ENCODE data around the gene RACK1.

Gene RACK1

GRCh38 chr5:181255836-181256578, 12.3 kb upstream of the RACK1 start:
- DNase-seq: no peak
- H3K27me3 ChIP-seq (replicated peaks; ENCODE audit: insufficient read depth, low read length): no peaks in the 10 kb centered on the region
- no peak overlapping the region for H2AFZ ChIP-seq (ENCODE audit: low read length)
- no peak overlapping the region for H3K4me3 ChIP-seq (ENCODE audit: low read length)
- H3K27ac ChIP-seq (ENCODE audit: low read length): no peak overlapping the region
- no peaks in the 10 kb centered on the region; the same call in 1 of the 2 replicates for H3K36me3 ChIP-seq (replicated peaks; ENCODE audit: insufficient read depth, low read length)
- no peaks in the 10 kb centered on the region for H3K9me3 ChIP-seq (replicated peaks; ENCODE audit: insufficient read depth, low read length)
- no peak overlapping the region for H3K4me2 ChIP-seq (ENCODE audit: low read depth, low read length)
- peaks cover 80% of the 10 kb centered on the region for H3K79me2 ChIP-seq (ENCODE audit: low read length)
- TF ChIP-seq, protein P1, sequence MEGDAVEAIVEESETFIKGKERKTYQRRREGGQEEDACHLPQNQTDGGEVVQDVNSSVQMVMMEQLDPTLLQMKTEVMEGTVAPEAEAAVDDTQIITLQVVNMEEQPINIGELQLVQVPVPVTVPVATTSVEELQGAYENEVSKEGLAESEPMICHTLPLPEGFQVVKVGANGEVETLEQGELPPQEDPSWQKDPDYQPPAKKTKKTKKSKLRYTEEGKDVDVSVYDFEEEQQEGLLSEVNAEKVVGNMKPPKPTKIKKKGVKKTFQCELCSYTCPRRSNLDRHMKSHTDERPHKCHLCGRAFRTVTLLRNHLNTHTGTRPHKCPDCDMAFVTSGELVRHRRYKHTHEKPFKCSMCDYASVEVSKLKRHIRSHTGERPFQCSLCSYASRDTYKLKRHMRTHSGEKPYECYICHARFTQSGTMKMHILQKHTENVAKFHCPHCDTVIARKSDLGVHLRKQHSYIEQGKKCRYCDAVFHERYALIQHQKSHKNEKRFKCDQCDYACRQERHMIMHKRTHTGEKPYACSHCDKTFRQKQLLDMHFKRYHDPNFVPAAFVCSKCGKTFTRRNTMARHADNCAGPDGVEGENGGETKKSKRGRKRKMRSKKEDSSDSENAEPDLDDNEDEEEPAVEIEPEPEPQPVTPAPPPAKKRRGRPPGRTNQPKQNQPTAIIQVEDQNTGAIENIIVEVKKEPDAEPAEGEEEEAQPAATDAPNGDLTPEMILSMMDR (IDR thresholded peaks at IDR 0.05; ENCODE audit: low read length): no peak
- no peak for TF ChIP-seq EZH2phosphoT487 (IDR thresholded peaks at IDR 0.05; ENCODE audit: low read length)
- TF ChIP-seq EZH2 (optimal IDR thresholded peaks at IDR 0.05; ENCODE audit: low read depth, low read length): no peak
- peaks cover 22% of the 10 kb centered on the region for H3K4me1 ChIP-seq (ENCODE audit: low read length)
- H4K20me1 ChIP-seq (ENCODE audit: insufficient read depth, low read length): no peaks in the 10 kb centered on the region
- H3K9me2 ChIP-seq (replicated peaks; ENCODE audit: insufficient read depth, low read length): no peaks in the 10 kb centered on the region
- 0 out of 2 replicates have a peak, but pooled peaks cover 5% of the 10 kb centered on the region for H3F3A ChIP-seq (ENCODE audit: insufficient read depth, low read length)
- H3K9ac ChIP-seq (ENCODE audit: low read length): no peak overlapping the region

GRCh38 chr5:181255276-181255675, 11.6 kb upstream of the RACK1 start:
- no peak overlapping the region for H3K4me2 ChIP-seq (ENCODE audit: low read depth, low read length)
- no peak for TF ChIP-seq EZH2 (optimal IDR thresholded peaks at IDR 0.05; ENCODE audit: low read depth, low read length)
- TF ChIP-seq, protein P1 (IDR thresholded peaks at IDR 0.05; ENCODE audit: low read length): no peak
- TF ChIP-seq EZH2phosphoT487 (IDR thresholded peaks at IDR 0.05; ENCODE audit: low read length): no peak
- no peaks in the 10 kb centered on the region; the same call in 1 of the 2 replicates for H3K36me3 ChIP-seq (replicated peaks; ENCODE audit: insufficient read depth, low read length)
- no peak for DNase-seq
- no peaks in the 10 kb centered on the region for H3K9me2 ChIP-seq (replicated peaks; ENCODE audit: insufficient read depth, low read length)
- no peaks in the 10 kb centered on the region for H3F3A ChIP-seq (ENCODE audit: insufficient read depth, low read length)
- H3K4me3 ChIP-seq (ENCODE audit: low read length): no peak overlapping the region
- H3K9me3 ChIP-seq (replicated peaks; ENCODE audit: insufficient read depth, low read length): no peaks in the 10 kb centered on the region
- H4K20me1 ChIP-seq (ENCODE audit: insufficient read depth, low read length): no peaks in the 10 kb centered on the region
- H3K27me3 ChIP-seq (replicated peaks; ENCODE audit: insufficient read depth, low read length): no peaks in the 10 kb centered on the region
- peaks cover 72% of the 10 kb centered on the region for H3K79me2 ChIP-seq (ENCODE audit: low read length)
- H3K27ac ChIP-seq (ENCODE audit: low read length): no peak overlapping the region
- H3K9ac ChIP-seq (ENCODE audit: low read length): no peak overlapping the region
- H3K4me1 ChIP-seq (ENCODE audit: low read length): peaks cover 22% of the 10 kb centered on the region
- H2AFZ ChIP-seq (ENCODE audit: low read length): no peak overlapping the region

DNA sequence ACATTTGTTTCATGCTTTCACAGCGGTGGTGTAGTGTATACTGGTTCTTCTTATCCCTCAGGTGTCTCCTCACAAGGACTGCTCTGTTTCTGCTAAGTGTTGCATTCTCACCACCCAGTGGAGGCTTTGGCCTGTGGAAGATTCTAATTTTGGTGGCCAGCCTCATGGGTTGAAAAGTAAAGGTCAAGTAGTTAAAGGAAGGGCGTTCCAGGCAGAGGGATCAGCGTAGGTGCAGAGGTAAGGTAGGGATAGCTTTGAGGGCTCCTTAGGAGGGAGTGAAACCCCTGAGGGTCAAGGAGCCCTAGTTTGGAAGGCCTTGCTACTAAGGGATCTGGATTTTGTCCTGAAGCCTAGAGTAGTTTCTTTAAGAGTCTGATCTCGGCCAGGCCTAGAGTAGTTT, 4.6 kb upstream of the RACK1 start:
- no peak overlapping the region for H3K27ac ChIP-seq (ENCODE audit: low read length)
- no peaks in the 10 kb centered on the region for H3K36me3 ChIP-seq (replicated peaks; ENCODE audit: insufficient read depth, low read length)
- no peak overlapping the region for H3K4me3 ChIP-seq (ENCODE audit: low read length)
- no peak for DNase-seq
- TF ChIP-seq, protein P1 (IDR thresholded peaks at IDR 0.05; ENCODE audit: low read length): no peak
- TF ChIP-seq EZH2 (optimal IDR thresholded peaks at IDR 0.05; ENCODE audit: low read depth, low read length): no peak
- no peak for TF ChIP-seq EZH2phosphoT487 (IDR thresholded peaks at IDR 0.05; ENCODE audit: low read length)
- no peaks in the 10 kb centered on the region for H3K9me3 ChIP-seq (replicated peaks; ENCODE audit: insufficient read depth, low read length)
- H3K27me3 ChIP-seq (replicated peaks; ENCODE audit: insufficient read depth, low read length): no peaks in the 10 kb centered on the region
- no peaks in the 10 kb centered on the region for H4K20me1 ChIP-seq (ENCODE audit: insufficient read depth, low read length)
- no peak overlapping the region for H3K4me2 ChIP-seq (ENCODE audit: low read depth, low read length)
- no peak overlapping the region for H2AFZ ChIP-seq (ENCODE audit: low read length)
- peaks cover 19% of the 10 kb centered on the region for H3F3A ChIP-seq (ENCODE audit: insufficient read depth, low read length)
- H3K9ac ChIP-seq (ENCODE audit: low read length): no peak overlapping the region
- no peaks in the 10 kb centered on the region for H3K9me2 ChIP-seq (replicated peaks; ENCODE audit: insufficient read depth, low read length)
- H3K79me2 ChIP-seq (ENCODE audit: low read length): peaks cover 32% of the 10 kb centered on the region
- peaks cover 20% of the 10 kb centered on the region for H3K4me1 ChIP-seq (ENCODE audit: low read length)

Measured in MM.1S (cell line).